ENCODE measurements around the gene NXPE3. TPM values are rescaled to one million over a fixed set of nuclear protein-coding genes. Genes with fewer than 3 reads are reported as not detected.

The NXPE3 gene
- total RNA-seq, 1 donor from 2014 or later: 24.7 TPM

DNA sequence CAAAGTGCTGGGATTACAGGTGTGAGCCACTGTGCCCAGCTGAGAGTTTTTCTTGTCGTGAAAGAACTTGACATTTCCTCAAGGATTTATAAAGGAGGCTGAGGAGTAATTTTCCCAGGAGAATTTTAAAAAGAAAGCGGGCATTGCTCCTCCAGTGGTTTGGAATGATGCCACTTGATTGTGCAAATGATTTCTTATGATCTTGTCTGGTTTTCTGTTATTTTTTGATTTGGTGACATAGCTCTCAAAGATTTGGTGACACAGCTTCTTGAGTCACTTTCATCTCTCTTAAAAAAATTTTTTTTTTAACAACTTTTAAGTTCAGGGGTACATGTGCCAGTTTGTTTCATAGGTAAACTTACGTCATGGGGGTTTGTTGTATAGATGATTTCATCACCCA lies 45.7 kb downstream of the NXPE3 start:
- DNase-seq (ENCODE audit: low spot score) (no peak), ATAC-seq (no peak)
- intact Hi-C loops (cut with DNase I): no loop called here

DNA sequence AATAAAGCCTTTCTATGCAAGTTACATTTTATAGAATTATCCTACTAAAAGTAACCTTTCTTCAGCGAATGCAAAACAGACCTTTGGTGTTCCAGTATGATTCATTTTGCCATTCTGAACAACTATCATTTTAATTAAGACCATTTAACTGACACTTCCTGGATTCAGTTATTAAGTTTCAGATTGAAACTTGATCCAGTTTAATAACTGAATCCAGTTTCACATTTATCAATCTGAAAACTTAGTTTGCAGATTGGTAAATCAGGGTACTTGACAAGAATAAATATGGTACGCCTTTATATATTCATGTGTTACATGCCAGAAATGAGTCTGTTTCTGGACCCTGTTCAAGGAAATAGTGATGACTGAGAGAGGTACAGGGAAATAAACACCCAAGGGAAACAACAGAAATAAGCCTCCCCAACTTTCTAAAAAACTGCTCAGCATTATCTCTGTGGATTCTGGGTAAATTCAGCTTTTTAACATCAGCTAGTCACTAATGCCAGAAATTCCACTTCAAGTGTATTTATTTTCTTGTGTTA lies 47.0 kb downstream of the NXPE3 start:
- DNase-seq (ENCODE audit: low spot score): no peak
- intact Hi-C loops (cut with DNase I): no loop called here
- ATAC-seq: no peak

GRCh38 chr3:101827211-101828174 lies 48.5 kb downstream of the NXPE3 start:
- peak; percentile 86 for DNase-seq (ENCODE audit: low spot score)
- intact Hi-C loops (cut with DNase I): no loop called here
- peak; percentile 90 for ATAC-seq

DNA sequence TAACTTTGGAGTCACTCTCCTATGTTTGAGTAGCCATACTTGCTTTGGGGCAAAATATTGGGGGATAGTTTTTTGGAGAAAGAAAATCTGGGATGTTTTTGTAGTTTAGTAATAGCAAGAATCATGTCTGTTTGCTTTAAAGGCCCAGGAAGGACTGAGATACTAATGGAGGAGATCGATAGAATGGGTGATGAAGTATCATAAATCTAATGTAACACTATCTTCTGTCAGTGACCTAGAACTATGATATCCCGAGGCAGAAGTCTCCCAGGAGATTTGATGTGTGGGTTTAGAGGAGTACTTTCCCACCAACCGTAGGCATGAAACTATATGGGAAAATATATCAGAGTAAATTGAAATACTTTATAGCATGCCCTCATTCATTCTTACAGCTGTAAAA lies 49.3 kb downstream of the NXPE3 start:
- no peak for DNase-seq (ENCODE audit: low spot score)
- intact Hi-C loops (cut with DNase I): no loop called here
- ATAC-seq: no peak

GRCh38 chr3:101828691-101829436 lies 49.9 kb downstream of the NXPE3 start:
- ATAC-seq (peak; percentile 95), DNase-seq (ENCODE audit: low spot score) (peak; percentile 77)
- intact Hi-C loops (cut with DNase I): no loop called here

- no peak for DNase-seq (ENCODE audit: low spot score)
- intact Hi-C loops (cut with DNase I): no loop called here
- ATAC-seq: no peak
Observed at GRCh38 chr3:101829437-101829830, 50.4 kb downstream of the NXPE3 start.

GRCh38 chr3:101829874-101830273 lies 50.9 kb downstream of the NXPE3 start:
- no peak for DNase-seq (ENCODE audit: low spot score)
- no peak for ATAC-seq
- intact Hi-C loops (cut with DNase I): no loop called here

DNA sequence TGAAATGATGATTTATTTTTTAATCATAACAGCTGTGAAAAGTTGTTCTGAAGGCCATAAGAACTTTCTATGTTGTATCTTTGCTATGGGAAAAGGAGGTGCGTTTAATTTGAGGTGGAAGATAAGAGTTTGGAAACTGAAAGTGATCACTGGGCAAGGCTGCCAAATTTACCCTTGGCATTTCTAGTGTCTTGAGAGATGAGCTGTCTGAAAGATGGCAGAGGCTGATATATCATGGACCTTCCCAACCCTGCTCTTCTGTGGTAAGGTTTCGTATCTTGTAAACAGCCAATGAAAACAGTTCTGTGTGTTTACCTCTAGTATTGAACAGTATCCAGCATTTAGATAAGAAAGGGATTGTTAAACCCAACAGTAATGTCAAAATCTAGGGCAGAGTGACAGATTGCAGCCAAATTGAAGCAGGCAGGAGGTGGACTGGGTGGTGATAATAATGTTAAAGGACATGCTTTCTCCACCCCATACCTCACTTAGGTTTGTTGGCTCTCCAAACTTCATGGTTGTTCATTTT lies 54.5 kb downstream of the NXPE3 start:
- DNase-seq (ENCODE audit: low spot score): no peak
- ATAC-seq: no peak
- intact Hi-C loops (cut with DNase I): no loop called here

GRCh38 chr3:101835676-101836075 lies 56.7 kb downstream of the NXPE3 start:
- intact Hi-C loops (cut with DNase I): no loop called here

GRCh38 chr3:101836160-101836559 lies 57.1 kb downstream of the NXPE3 start:
- no peak for DNase-seq (ENCODE audit: low spot score)
- intact Hi-C loops (cut with DNase I): no loop called here
- no peak for ATAC-seq

More at GRCh38 chr3:101835676-101836075, 56.7 kb downstream of the NXPE3 start:
- ATAC-seq (no peak), DNase-seq (ENCODE audit: low spot score) (no peak)

- DNase-seq (ENCODE audit: low spot score) (no peak), ATAC-seq (no peak)
- intact Hi-C loops (cut with DNase I): no loop called here
Observed at GRCh38 chr3:101836652-101837598, 57.9 kb downstream of the NXPE3 start.

- ATAC-seq: no peak
- intact Hi-C loops (cut with DNase I): no loop called here
- DNase-seq (ENCODE audit: low spot score): no peak
Observed at GRCh38 chr3:101838691-101839090, 59.7 kb downstream of the NXPE3 start.

DNA sequence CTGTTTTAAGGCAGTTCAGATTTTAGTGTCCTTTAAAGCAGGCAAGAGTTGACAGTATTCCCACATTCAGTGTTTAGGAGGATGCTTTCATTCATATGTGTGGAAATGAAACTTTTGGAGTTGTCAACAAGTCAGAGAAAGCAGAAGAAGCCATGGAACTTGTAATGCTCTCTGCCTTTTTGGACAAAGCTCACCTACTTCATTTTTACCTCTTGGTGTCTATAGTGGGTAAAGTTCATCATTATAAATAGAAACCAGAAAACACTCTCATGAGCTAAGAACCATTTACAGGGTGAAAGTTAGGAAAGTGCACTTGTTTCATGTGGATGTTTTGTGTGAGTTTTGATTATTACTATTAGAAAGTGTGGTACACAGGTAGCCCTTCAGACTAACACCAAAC lies 61.1 kb downstream of the NXPE3 start:
- ATAC-seq (no peak), DNase-seq (ENCODE audit: low spot score) (no peak)
- intact Hi-C loops (cut with DNase I): loop anchor here (5.0 kb wide), 1 partner anchor 1863 kb away; no protein-coding TSS in a partner anchor

GRCh38 chr3:101842245-101842934 lies 63.4 kb downstream of the NXPE3 start:
- intact Hi-C loops (cut with DNase I): loop anchor here (5.0 kb wide), 1 partner anchor 1865 kb away; no protein-coding TSS in a partner anchor
- DNase-seq (ENCODE audit: low spot score) (no peak), ATAC-seq (no peak)

- no peak for ATAC-seq
- intact Hi-C loops (cut with DNase I): loop anchor here (5.0 kb wide), 1 partner anchor 1866 kb away; no protein-coding TSS in a partner anchor
- no peak for DNase-seq (ENCODE audit: low spot score)
Observed at GRCh38 chr3:101842935-101843330, 63.9 kb downstream of the NXPE3 start.

- intact Hi-C loops (cut with DNase I): no loop called here
- ATAC-seq (no peak), DNase-seq (ENCODE audit: low spot score) (no peak)
Observed at GRCh38 chr3:101845425-101845824, 66.4 kb downstream of the NXPE3 start.

- intact Hi-C loops (cut with DNase I): no loop called here
- DNase-seq (ENCODE audit: low spot score) (no peak), ATAC-seq (no peak)
Observed at GRCh38 chr3:101846709-101847108, 67.7 kb downstream of the NXPE3 start.

GRCh38 chr3:101847328-101847727 lies 68.3 kb downstream of the NXPE3 start:
- intact Hi-C loops (cut with DNase I): no loop called here
- ATAC-seq (no peak), DNase-seq (ENCODE audit: low spot score) (no peak)
